HG03139 (cell line): Measurements from ENCODE around the gene EFCAB8.
"Not testable (repeated sequence)": the region's sequence is repeated elsewhere in the genome, so short reads cannot be mapped to it uniquely, and the experiment has no call there.

ENCODE experiments used
- ATAC-seq: cut with Tn5 transposase; IDR thresholded peaks from one replicate; pipeline ENCODE4 v1.9.1; 2021; ENCODE audit not compliant: unreplicated experiment

The EFCAB8 gene

DNA sequence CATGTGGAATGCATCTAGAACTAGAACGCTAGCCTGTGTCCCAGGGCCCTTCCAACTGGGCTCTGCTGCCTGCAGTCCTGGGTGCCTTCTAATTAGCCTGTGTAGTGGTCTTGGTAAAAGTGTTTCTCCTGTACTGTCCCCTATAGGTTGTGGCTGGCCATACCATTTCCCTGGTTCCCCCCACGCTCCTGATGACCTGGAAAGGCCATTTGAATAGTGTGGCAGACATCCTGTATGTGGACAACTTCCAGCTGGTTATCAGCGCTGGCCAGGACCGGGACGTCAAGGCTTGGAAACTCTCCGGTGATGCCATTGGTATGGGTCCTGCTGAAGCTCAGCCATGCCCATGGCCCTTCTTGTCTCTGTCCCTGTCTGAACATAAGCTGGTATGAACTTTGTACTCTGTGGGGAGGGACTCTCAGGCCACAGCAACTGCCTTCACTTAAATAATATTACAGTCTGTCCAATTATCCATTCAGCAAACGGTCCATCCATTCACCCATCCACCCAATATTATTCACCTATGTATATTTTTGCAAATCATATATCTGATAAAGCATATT is 84.8 kb downstream of the EFCAB8 start:
- ATAC-seq, result no peak

DNA sequence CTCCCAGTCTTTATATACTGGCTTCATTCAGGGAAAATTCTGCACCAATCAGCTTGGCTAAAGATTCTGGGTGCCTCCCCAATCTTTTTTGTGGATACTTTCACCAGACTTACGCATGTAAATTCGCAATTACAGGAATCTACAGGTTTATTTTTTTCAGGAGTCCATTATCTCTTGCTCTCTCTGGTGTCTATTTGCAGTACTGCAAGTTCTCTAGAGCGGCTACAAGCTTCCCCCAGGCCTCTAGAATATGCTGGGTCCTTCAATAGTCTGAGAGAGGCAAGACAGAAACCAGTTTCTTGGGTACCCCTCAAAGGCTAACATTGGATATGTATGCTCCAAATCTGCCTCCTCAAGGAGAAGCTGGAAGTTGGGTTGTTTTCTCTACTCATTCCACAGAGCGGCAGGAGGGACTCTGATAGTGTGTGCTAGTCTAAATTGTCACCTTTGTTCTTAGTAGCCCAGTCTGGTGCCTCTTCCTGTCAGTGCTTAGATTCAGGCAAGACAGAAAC is 87.0 kb downstream of the EFCAB8 start:
- no peak for ATAC-seq

DNA sequence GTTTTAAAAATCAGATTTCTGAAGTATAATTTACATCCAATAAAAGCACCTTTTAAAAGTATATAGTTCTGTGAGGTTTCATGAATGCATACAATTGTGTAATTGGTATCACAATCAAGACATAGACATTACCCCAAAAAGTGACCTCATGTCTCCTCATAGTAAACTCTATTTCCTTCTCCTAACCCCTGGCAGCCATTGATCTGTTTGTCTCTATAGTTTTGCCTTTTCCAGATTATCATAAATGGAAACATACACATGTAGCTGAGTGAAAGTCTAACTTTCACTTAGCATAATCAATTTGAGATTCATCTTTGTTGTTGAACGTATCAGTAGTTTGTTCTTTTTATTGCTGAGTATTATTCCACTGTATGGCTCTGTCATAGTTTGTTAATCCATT is 87.9 kb downstream of the EFCAB8 start:
- no peak for ATAC-seq

DNA sequence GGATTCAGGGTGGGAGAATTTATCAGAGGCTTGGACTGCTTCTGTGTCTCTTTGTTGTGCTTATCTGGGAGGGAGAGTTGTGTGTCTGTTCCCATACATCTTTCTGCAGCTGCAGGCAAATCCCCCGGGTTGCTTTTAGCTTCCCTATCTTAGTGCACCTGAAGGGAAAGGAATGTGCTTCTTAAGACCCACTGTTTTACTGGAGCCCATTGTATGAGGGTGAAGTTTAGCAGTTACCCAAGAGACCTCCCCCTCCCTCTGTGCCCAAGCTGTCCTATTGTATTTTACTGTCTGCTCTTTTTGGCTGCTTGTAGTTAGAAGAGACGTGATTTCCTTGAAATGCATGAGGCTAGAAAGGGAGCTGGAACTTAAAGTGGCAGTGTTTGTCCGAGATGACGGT is 91.8 kb downstream of the EFCAB8 start:
- not testable (repeated sequence) for ATAC-seq

DNA sequence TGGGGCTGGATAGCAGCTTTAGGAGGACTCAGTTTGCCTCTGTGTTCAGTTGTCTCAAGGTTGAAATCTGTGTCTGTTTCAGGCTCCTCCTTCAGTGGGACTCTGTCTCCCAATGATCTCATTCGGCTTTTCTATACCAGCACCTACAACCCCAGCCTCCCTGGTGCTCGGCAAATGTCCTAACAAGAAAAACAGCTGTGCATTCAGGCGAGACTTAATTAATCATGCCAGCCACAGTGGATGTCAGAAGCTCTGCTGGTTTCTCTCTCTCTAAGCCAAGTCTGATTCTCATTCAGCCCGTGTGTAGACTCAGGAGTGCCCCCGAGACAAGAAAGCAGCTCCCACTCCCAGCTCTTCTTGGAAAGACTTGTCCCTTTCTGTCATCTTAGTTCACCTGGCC is 98.7 kb downstream of the EFCAB8 start:
- ATAC-seq, result no peak

DNA sequence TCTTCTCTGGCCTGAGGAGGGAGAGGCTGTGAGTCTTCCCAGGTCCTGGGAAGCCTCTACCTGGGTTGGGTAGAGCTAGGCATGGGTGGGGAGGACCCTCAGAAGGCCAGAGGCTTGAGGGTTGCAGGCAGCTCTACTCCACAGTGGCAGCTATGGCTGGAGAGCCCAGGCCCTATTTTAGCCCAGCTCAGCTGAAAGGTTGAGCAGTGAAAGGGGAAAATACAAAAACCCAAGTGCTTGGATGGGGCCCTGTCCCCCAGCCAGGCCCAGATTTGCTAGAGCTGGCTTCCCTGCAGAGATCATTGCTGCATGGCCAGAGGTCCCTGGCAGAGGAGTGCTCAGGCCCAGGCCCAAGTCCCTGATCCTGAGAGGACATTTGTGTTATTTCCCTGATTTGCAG is 99.9 kb downstream of the EFCAB8 start:
- no peak for ATAC-seq

DNA sequence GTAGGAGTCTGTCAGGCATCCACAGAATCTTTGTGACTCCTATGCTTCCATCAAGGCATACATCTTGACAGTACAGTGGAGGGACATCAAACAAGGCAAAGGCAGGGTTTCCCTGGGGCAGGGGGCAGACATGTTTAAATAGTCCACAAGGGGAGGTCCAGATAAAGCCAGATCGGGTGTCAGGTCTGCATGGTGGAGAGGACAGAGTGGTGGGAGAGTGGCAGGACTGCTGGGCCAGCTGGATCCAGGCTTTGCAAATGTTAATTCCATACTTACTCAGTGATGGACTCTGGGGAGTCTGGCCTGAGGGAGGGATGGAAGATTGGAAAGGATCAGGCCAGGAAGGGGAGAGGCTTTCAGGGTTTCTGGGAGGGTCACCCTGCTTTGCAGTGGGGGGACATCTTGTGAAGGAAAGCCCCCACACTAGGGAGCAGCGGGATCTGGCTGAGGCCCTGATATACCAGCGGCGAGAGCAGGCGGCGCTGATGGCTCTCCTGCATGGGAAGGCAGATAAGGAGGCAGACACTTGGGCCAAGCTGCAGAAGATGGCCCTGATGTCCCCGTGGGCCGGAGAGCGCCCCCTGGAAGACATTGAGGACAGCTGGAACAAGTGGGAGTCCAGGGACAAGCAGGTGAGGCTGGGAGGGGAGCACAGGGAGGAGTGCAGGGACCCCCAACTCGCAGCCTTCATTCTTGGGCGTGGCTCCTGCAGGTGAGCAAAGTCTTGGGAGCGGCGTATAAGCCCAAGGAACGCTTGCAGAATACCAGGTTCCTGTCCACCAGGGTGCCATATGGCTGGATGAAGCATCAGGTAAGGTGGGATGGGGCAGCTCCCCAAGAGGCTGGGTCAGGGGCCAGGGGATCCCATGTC is 100.9 kb downstream of the EFCAB8 start:
- ATAC-seq, result no peak

DNA sequence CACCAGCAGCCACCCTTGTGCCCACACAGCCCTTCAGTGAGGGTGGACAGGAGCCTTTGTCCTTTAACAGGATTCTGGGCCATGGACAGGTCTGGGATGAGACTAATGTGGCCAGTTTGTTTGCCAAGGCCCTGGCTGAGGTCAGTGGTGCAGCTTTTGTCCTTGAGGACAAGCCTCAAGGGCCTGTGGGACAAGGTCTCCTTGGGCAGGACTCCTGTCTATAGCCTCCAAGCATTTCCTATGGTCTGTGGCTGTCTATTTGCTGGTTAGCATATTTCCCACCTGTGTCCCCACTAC is 101.4 kb downstream of the EFCAB8 start:
- no peak for ATAC-seq

DNA sequence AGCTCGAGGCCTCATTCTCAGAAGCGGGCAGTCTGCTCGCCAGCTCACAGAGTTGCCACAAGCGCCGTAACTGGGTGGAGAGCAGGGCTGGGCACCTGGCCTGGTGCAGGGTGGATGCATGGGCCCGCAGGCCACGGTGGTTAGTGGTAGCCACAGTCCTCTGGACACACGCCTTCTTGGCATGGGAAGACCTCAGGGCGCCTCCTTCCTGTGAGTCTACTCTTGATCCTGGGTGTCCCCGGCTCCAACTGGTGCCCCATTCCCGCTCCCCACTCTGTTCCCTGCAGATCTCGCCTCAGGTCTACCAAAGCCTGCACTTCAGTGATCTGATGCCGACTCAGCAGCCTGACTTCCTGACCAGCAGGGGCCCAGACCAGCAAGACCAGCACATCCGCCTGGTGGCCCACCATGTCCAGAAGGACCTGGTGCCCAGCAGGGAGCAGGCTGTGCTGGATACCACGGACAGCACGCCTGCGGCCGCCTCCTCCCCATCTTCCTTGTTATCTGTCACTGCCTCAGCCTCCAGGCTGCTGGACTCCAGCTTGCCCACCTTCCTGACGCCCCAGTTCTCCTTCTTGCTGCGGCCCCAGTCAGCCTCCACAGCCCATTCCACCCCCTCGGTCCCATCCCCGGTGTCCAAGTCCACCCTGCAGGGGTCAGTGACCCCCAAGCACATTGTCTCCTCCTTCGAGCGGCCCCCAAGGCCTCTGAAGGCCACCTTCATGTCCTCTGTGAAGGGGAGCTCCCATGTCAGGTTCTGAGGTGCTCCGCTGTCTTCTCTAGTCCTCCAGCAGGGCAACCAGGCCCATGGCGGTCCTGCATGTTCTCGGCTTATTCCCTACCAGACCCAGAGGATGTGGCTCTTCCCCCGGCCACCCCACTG is 102.4 kb downstream of the EFCAB8 start:
- no peak for ATAC-seq

DNA sequence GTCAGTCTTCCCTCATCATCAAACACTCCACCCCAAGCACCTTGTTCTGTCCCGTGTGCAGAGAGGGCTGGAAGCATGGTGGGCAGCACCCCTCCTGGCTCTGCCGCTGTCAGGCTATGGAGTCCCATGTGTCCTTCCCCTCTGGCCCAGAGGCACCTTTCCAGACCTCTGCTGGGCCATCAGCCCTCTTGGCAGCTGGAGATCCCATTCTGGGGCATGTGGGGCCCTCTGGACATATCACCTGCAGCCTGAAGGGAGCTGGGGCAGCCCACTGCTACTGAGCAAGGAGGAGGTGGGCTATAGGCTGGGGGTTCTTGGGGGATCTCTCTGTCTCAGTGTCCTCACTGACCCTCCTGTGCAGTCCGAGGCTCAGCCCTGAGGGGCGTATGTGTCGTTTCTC is 103.3 kb downstream of the EFCAB8 start:
- ATAC-seq, result no peak

DNA sequence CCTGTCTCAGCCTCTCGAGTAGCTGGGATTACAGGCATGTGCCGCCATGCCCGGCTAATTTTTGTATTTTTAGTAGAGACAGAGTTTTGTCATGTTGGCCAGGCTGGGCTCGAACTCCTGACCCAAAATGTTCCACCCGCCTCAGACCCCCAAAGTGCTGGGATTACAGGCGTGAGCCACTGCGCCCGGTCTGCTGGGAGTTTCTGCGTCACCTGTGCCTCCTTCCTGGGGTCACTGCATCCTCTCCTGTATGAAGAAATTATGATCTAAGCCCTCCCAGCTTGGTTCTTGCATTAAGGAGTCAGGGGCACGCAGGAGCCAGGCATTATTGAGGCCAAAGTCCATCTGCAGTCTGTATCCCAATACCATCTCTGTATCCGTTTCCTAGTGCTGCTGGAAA is 103.9 kb downstream of the EFCAB8 start:
- ATAC-seq, result not testable (repeated sequence)

DNA sequence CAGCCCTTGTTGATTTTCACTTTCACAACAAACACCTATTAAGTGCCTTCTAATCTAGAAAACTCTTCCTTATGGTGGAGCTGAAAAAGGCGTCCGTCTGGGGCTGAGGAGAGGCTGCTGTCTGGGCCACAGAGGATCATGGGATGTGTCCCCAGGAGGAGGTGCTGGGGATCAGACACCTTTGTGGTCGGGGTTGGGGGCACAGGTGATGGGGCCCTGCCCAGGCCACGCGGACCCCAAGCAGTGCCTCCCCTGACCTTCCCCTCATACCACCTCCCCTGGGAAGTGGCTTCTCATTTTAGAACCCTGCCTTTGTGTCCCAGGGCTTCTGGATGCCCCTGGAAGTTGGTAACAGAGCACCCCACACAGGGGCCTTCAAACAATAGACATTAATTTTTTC is 104.5 kb downstream of the EFCAB8 start:
- no peak for ATAC-seq

DNA sequence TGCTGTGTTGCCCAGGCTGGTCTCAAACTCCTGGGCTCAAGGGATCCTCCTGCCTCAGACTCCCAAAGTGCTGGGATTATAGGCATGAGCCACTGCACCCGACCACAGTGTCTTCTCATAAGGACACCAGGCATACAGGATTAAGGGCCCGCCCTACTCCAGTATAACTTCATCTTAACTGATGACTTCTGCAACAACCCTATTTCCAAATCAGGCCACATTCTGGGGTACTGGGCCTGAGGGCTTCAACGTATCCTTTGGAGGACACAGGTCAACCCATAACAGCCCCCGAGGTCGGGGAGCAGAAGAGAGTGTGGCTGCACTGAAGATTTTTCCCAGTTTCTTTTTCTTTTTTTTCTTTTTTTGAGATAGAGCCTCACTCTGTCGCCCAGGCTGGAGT is 105.9 kb downstream of the EFCAB8 start:
- no peak for ATAC-seq

DNA sequence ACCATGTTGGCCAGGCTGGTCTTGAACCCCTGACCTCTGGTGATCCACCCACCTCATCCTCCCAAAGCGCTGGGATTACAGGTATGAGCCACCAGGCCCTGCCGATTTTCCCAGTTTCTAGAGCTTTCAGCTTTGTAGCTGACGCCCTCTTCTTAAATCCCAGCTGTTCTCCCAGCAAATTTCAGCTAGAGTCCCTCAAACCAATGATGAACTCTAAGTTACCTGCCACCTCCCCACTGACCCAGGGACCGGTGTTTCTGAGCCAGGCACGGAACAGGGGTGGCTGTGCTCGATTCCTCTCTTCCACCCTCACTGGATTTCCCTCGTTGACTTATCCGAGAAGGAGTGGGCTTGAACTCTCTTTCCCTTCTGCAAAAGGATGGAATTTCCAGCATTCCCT is 106.4 kb downstream of the EFCAB8 start:
- no peak for ATAC-seq

DNA sequence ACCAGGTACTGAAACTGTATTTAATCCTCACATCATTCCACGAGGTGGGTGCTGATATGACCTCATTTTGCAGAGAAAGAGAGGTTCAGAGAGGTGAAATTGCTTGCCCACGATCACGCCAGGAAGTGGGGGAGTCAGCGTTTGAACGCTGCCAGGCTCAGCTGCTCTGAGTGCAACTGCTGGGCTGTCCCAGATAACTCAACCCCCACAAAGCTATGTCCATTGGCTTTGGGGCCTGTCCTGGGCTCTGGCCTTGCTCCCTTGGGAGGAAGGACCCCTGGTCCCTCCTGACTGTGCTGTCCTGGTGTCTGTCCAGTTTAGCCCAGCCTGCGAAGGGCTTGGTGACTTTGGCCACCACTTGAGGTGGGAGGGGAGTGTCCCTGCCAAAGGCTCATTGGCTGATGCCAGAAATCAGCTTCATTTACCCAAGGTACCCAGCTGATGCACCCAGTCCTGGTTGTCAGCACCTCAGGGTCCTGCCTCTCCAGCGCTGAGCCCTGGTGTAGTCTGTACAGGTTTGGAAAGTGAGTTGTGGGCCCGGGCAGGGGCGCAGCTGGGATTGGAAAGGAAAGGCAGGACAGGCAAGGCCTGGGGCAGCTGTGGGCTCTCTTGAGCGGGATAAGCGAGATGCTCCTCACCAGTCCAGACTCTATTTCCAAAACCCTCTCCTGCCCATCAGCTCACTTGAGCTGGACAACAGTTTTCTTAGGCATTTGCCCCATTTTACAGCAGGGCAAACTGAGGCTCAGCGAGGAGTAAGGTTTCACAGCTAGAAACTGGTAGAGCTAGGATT is 107.1 kb downstream of the EFCAB8 start:
- ATAC-seq, result no peak

DNA sequence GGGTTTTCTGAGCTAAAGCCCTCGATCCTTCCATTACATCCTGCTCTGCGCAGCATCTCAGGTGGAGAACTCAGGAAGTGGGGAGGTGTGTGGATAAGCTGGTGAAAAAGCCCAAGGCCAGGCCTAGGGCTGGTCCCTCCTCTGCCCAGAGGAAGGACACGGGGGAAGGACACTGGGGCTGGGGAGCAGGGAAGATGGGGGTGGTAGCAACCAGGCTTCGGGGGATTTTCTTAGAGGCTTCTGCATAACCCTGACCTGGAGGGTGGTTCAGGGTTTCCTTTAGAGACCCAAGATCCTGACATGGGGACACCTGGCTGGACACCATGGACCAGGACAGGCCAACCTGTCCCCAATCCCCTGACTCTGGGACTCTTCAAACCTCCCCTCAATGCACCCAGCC is 107.7 kb downstream of the EFCAB8 start:
- ATAC-seq, result no peak

DNA sequence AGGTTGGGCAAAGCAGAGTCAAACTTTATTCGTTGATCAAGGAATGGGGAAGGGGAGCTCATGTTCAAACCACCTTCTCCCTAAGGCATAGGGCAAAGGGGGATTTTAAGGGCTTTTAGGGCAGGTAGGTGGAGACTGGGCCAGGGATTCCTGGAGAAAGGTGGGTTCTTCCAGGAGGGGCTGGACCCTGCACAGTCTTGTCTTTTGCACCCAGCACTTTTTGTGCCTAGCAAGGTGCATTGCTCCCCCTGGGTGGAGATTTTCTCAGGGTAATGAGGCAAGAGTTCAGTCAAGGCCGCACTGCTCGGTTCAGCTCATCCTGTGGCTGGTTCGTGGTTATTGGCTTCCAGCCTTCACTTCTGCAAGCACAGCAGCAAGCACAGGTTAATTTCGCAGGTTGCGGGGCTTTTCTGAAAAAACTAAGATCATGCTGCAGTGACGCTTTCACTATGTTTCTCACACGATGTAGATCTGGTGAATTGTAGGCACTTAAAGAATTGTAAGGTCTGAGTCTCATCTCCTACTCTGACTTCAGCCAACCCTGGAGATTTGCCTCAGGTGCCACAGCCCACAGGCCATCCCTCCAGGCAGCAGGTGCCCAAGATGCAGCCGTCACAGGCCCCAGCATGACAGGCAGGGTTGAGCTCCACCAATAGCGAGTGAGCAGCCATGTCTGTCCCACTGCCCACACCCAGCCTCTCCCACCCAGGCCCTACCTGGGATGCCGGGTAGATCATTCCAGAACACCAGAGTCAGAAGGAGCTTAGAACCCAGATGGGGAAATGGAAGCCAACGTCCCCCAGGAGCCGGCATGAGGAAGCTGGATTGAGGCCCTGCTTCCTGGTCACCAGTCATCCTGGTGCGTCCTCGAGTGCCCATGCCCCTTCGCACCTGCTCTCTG is 108.4 kb downstream of the EFCAB8 start:
- no peak for ATAC-seq

DNA sequence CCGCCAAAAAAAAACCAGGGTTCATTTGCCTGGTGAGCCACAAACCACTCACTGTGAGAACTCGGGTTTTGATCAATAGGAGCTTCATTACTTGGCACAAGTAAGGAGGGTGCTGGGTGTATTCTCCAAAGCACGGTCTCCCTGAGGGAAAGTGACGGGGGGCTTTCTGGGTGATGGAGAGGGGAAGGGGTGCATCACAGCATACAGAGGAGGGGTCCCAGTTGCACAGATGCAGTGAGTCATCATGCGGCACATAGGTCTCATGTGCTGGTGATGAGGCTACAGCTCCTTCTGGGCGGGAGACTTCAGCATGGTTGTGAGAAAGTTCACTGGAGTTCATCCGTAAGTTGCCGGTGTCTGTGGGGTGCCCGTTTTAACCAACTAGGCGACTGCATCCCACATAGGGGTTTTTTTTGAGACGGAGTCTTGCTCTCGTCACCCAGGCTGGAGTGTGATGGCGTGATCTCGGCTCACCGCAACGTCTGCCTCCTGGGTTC is 109.3 kb downstream of the EFCAB8 start:
- no peak for ATAC-seq

DNA sequence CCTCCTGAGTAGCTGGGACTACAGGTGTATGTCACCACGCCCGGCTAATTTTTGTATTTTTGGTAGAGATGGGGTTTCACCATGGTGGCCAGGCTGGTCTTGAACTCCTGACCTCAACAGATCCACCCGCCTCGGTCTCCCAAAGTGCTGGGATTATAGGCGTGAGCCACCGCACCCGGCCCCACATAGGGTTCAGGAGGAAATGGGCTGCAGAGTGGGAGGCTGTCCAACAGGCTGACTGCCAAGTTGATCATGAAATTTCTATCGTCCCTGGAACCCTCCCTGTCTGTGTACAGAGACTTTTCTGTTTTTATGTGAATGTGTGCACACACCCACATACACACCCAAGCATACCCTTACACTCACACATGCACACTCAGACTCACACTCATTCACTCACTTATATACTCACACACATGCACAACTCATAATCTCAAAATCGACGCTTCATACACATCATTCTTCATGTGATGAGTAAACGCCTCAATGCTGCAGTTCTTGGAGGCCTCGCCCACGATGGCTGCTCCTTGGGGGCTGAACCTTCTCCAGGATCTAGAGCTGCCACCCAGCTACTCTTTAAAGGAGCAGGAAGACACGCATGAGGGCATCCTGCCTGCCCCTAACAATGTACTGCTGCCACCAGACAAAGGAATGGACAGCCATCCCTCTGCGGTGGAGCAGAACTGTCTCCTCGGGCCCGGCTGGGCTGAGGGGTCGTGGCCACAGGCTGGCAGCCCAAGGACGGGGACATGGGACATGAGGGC is 109.9 kb downstream of the EFCAB8 start:
- no peak for ATAC-seq
